Renal pelvis (tissue), 4 donors: ENCODE data around the gene MAP4K5. TPM values are rescaled to one million over a fixed set of nuclear protein-coding genes. Genes with fewer than 3 reads are reported as not detected.

Source experiments
- DNase-seq: peaks from one replicate; pipeline ENCODE4 v3.0.0-alpha.2; 2013
- polyA plus RNA-seq, 3 donors: library from polyadenylated mRNA; unstranded; fragments of 120-200 nt; gene quantifications; one replicate each; pipeline ENCODE4 v1.2.1, GENCODE V29; 2013; ENCODE audit not compliant: insufficient read length in 3 of 3

The MAP4K5 gene
- polyA plus RNA-seq, 3 donors = 43.4 to 50.4 (median 50.2) TPM

- no peak for DNase-seq
Measured at GRCh38 chr14:50402965-50403364, 129.4 kb downstream of the MAP4K5 start.

DNA sequence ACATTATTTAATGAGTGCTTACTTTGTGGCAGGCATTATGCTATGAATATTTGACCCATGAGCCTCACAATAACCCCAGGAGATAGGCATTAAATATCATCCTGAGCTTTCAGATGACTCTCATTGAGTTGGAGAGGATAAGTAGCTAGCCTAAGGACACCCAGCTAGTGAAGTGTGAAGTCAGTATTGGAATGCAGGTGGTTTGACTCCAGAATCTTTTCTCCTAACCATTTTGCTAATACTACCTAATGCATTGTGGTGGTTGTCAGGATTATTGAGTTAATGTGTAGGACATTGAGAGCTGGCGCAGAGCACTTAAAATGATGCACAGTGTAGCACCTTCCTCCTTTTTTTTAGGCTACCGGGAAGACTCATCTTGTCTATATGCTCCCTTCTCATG is 131.9 kb downstream of the MAP4K5 start:
- DNase-seq = no peak

DNA sequence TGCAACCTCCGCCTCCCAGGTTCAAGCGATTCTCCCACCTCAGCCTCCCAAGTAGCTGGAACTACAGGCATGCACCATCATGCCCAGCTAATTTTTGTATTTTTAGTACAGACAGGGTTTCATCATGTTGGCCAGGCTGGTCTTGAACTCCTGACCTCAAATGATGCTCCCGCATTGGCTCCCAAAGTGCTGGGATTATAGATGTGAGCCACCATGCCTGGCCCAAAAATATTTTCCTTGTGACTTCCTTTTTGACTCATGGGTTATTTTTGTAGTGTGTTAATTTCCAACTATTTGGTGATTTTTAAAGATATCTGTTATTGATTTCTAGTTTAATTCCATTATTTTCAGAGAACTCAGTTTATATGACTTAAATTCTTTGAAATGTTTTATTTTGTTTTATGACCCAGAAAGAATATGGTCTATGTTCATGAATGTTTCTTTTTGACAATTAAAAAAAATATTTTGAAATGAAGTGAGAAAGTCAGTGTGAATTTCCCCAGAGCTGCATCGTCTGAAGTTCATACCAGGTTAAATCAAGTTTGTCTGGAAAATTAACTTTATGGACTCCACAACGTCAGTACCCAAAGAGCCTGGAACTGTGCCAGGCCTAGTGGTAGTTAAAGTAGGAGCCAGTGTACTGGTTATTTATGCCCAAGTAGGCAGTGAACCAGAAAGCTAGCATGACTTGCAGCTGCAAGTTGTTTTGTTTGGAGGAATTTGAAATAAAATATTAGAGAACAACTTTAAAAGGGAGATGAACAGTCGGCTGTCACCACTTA is 132.9 kb downstream of the MAP4K5 start:
- DNase-seq = no peak

GRCh38 chr14:50398189-50398580 is 134.2 kb downstream of the MAP4K5 start:
- no peak for DNase-seq

- DNase-seq = no peak
Measured at GRCh38 chr14:50397390-50398188, 134.8 kb downstream of the MAP4K5 start.

DNA sequence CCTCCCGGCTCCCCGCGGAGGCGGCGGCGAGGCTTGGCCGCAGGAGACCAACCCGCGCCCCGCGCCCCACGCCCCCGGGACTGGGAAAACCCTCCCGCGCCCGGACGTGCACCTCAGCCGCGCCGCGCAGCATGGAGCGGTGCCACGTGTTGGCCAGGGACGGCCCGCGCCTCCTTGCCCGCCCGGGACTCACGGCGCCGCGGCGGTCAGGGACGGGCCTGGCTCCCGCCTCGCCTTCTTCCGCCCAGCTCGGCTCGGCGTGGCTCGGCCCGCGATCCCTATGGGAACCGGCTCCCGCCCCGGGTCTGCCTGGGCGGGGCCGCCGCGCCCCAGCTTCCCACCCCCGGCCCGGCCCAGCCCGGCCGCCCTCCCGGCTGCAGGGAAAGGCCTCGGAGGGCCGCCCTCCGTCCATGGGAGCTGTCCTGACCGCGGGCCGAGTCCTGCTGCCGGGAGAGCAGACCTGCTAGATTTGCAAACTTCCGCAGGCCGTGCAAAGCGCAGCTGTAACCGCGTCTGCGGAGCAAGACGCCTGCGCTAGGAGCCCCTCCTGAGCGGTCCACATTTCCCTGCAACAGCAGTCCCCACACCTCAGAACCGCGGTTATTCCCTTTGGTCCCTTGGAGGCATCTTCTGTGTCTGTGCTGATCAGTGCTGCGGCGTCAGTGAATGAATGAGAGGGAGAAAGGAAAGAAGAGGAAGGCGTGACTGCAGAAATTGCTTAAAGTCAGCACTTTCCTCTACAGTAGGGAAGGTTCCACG is 135.6 kb downstream of the MAP4K5 start, which contains the start of gene CDKL1:
CDKL1 (minus strand) TSS at position 251 of the 759 bp plus-strand sequence. CDS start 1,013 bp downstream, outside the sequence.
- DNase-seq = peak; percentile 69

- no peak for DNase-seq
Measured at GRCh38 chr14:50395448-50395847, 136.9 kb downstream of the MAP4K5 start.

GRCh38 chr14:50394713-50395112 is 137.7 kb downstream of the MAP4K5 start:
- no peak for DNase-seq

DNA sequence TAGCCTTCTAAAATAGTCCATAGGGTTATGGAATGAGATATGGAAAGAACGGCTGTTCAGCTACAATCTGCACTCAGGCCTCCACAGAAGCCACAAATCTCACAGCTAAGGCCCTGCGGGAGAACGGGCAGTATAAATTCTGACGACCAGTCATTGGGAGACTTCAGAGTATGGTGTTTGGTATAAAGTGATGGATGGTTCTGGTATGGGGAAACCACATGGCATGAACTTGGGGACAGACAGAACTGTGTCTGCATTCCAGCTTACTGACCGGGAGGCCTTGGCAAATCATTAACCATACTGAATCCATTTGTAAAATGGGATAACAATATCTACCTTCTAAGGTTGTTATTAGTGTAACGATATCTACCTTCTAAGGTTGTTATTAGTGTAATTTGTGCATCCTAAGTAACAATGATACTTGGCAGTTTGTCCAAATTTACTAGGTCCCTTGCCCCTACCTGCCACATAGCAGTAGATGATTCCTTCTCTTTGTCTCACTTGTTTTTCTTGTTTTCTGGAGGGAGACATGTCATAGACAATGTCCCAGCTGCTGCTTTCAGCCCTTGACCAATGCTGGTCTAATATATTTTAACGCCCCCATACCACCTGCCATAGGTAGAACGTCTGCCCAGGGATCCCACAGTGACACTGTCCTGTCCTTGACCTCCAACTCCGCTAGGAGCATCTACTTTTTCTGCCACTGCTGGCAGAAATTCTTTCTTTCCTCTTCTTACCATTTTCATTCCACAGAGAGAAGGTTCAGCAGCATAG is 142.5 kb downstream of the MAP4K5 start:
- DNase-seq = no peak

DNA sequence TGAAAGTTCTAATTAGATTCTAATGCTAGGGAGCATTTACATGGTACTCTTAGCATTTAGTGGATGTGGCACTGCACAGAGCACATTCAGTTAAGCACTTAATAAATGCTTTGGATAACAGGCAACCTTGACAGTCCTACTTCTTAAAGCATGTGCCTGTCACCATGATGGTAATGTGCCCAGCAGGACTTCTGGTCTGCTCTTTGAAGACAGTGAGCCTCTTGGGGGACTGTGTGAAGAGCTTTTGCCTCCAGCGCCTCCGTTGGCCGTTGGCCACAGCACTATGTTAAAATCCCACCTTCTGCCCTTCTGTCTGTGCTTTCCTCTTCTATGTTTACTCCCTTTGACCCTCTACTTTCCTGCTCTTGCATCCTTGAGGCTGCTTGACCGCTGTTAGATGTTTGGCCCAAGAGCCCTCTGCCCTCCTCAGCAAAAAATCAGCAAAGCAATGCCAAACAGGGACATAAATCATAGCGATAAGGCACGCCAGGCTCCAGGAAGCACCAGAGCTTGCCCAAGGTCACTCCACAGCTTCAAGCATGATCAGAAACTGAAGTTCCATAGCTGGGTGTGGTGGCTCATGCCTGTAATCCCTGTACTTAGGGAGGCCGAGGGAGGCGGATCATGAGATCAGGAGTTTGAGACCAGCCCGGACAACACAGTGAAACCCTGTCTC is 144.0 kb downstream of the MAP4K5 start:
- peak; percentile 46 for DNase-seq

GRCh38 chr14:50387548-50387947 is 144.8 kb downstream of the MAP4K5 start:
- DNase-seq = no peak

GRCh38 chr14:50383618-50384225 is 148.6 kb downstream of the MAP4K5 start:
- peak; percentile 37 for DNase-seq

DNA sequence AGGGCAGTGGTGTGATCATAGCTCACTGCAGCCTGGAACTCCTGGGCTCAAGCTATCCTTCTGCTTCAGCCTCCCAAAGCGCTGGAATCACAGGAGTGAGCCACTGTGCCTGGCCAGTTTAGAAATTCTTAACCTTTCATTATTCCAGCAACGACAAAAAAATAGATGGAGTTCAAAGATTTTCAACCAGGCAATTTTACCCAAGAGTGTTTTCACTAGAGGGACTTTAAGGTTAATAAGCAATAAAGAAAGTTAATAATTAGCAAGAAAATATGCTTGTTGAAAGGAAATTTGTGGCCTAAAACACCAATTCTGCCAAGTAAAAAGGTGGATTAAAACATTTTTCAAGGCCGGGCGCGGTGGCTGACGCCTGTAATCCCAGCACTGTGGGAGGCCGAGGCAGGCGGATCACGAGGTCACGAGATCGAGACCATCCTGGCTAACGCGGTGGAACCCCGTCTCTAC is 150.5 kb downstream of the MAP4K5 start:
- DNase-seq = no peak

- DNase-seq = no peak
Measured at GRCh38 chr14:50381008-50381407, 151.4 kb downstream of the MAP4K5 start.

- no peak for DNase-seq
Measured at GRCh38 chr14:50380455-50380854, 151.9 kb downstream of the MAP4K5 start.

DNA sequence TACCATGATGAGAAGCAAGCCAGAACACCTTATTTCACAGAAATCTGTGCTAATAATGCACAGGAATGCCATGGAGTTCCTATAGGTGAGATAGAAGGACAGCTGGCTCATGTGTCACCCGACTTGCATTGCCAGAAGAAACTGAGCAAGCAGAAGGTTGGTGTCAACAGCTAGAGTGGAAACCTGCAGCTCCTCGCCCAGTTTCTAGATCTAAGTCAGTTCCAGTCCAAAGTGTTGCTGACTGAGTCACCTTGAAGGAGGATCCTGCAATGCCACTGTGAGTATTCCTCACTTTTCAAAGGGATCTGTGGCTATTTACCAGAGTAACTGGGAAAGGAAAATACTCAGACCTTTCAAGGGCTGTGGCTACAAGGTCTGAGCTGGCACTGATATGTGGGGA is 152.8 kb downstream of the MAP4K5 start:
- no peak for DNase-seq

- DNase-seq = no peak
Measured at GRCh38 chr14:50377550-50378085, 154.8 kb downstream of the MAP4K5 start.

DNA sequence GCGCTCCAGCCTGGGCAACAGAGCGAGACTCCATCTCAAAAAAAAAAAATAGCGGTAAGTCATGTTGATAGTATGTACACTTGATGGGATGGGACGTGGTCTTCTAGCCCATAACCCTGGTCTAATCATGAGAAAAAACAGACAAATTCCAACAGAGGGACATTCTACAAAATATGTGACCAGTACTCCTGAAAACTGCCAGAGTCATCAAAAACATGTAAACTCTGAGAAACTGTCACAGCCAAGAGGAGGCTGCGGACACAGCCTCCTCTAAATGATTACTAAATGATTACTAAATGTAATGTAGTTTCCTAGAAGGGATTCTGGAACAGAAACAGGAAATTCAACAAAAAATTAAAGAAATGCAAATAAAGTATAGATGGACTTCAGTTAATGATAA is 156.6 kb downstream of the MAP4K5 start:
- no peak for DNase-seq

DNA sequence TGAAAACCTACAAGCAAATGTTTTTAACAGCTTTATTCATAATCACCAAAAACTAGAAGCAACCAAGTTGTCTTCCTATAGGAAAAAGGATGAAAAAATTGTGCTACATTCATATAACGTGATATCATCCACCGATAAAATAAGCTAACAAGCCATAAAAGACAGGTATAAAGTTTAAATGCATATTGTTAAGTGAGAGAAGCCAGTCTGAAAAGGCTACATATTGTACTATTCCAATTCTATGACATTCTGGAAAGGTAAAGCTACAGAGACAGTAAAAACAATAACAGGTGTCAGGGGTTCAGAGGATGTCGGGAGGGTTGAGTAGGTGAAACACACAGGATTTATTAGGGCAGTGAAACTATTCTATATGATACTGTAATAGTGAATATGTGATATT is 158.4 kb downstream of the MAP4K5 start:
- DNase-seq = no peak

DNA sequence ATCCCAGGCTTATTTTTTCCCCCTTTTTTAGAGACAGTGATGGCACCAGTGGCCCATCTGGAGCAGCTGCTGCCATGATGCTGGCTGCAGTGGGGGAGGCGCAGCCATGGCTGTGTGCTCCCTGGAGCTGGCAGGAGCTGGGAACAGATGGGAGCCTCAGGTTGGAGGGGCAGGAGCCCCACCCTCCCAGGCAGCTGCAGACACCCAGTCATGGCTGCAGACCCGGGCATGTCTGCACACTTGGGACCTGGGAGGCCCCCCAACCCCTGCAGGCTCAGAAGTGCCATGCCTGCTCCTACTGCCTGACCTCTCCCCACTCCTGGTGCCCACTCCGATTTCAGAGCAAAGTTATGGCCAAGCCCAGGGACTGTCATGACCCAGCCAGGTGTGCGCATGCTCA is 160.8 kb downstream of the MAP4K5 start:
- no peak for DNase-seq
